ENCODE data around the gene CALM3.

Gene CALM3

GRCh38 chr19:46600384-46601317 lies 479 bp upstream of the CALM3 start:
- peak; percentile 97 for DNase-seq

- DNase-seq: peak; percentile 55
Observed at GRCh38 chr19:46602392-46603194, 1.5 kb downstream of the CALM3 start.

- DNase-seq: no peak
Observed at GRCh38 chr19:46603195-46603637, 2.1 kb downstream of the CALM3 start.

GRCh38 chr19:46603752-46604231 lies 2.7 kb downstream of the CALM3 start:
- DNase-seq: no peak

- no peak for DNase-seq
Observed at GRCh38 chr19:46604781-46605355, 3.7 kb downstream of the CALM3 start.

GRCh38 chr19:46605356-46605821 lies 4.3 kb downstream of the CALM3 start:
- DNase-seq: no peak

- DNase-seq: no peak
Observed at GRCh38 chr19:46606019-46606418, 4.9 kb downstream of the CALM3 start.

GRCh38 chr19:46606681-46607447 lies 5.7 kb downstream of the CALM3 start:
- no peak for DNase-seq

- DNase-seq: no peak
Observed at GRCh38 chr19:46607448-46607841, 6.3 kb downstream of the CALM3 start.

- DNase-seq: no peak
Observed at GRCh38 chr19:46608178-46608577, 7.0 kb downstream of the CALM3 start.

GRCh38 chr19:46608581-46609345 lies 7.6 kb downstream of the CALM3 start:
- no peak for DNase-seq

- DNase-seq: no peak
Observed at GRCh38 chr19:46609511-46610412, 8.6 kb downstream of the CALM3 start.

GRCh38 chr19:46610413-46610775 lies 9.3 kb downstream of the CALM3 start:
- DNase-seq: no peak

GRCh38 chr19:46610851-46611770 lies 10.0 kb downstream of the CALM3 start:
- DNase-seq: peak; percentile 60

GRCh38 chr19:46611776-46612175 lies 10.6 kb downstream of the CALM3 start:
- no peak for DNase-seq

GRCh38 chr19:46613525-46613924 lies 12.4 kb downstream of the CALM3 start:
- DNase-seq: no peak

- DNase-seq: peak; percentile 86
Observed at GRCh38 chr19:46614114-46614722, 13.1 kb downstream of the CALM3 start.

- no peak for DNase-seq
Observed at GRCh38 chr19:46615966-46616365, 14.8 kb downstream of the CALM3 start.
